Peyer's patch (tissue), 4 donors: ENCODE data around the gene CAPNS2.

ENCODE experiments used
- POLR2A ChIP-seq, 2 donors: fragments of 450-650 bp; IDR thresholded peaks; one replicate each; pipeline ENCODE4 v1.5.1; 2017; ENCODE audit warnings: antibody characterized with exemption in 2 of 2, mild to moderate bottlenecking in 2 of 2, moderate library complexity in 2 of 2
- TF ChIP-seq, protein P1 (sequence below), 6 experiments: fragments of 450-650 bp in 4 of 6; fragments of 200-600 bp in 2 of 6; sonication (generic) in 1 of 6; IDR thresholded peaks; one replicate each; pipeline ENCODE4 v1.5.1; 2017 to 2019; ENCODE audit warnings: antibody characterized with exemption in 6 of 6, mild to moderate bottlenecking in 3 of 6, moderate library complexity in 1 of 6

DNA sequence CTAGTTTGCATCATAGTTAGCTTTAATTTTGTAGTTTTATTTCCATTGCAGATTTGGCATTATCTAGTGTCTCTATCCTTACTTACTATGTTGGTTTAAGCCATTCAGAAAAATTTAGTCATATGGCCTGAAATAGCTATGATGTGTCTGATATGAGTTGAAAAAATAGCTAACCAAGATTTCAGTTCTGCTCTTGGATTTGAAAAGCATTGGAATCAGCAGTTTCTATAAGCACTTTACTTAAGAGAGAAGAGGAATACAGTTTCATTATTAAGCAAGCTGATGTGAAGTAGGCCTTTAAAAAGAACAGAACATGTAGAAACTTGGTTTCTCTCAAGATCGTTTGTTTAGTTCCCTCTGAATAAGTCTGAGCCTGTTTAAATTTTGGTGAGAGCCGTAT lies 31.7 kb upstream of the CAPNS2 start:
- TF ChIP-seq, protein P1, sequence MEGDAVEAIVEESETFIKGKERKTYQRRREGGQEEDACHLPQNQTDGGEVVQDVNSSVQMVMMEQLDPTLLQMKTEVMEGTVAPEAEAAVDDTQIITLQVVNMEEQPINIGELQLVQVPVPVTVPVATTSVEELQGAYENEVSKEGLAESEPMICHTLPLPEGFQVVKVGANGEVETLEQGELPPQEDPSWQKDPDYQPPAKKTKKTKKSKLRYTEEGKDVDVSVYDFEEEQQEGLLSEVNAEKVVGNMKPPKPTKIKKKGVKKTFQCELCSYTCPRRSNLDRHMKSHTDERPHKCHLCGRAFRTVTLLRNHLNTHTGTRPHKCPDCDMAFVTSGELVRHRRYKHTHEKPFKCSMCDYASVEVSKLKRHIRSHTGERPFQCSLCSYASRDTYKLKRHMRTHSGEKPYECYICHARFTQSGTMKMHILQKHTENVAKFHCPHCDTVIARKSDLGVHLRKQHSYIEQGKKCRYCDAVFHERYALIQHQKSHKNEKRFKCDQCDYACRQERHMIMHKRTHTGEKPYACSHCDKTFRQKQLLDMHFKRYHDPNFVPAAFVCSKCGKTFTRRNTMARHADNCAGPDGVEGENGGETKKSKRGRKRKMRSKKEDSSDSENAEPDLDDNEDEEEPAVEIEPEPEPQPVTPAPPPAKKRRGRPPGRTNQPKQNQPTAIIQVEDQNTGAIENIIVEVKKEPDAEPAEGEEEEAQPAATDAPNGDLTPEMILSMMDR (IDR thresholded peaks at IDR 0.05), result no peak
- TF ChIP-seq POLR2A (IDR thresholded peaks at IDR 0.05), result no peak
